Measurements from ENCODE around the gene HNRNPLL.

The HNRNPLL gene

GRCh38 chr2:38602732-38603401 is at the start of gene HNRNPLL:
Gene HNRNPLL (minus strand): TSS chr2:38602928. CDS start chr2:38602626, 302 bp downstream.
- TF ChIP-seq POLR2A (IDR thresholded peaks at IDR 0.05; ENCODE audit: extremely low read depth, insufficient read length): peak; percentile 47
- TF ChIP-seq MYC (IDR thresholded peaks at IDR 0.05; ENCODE audit: low read depth, low read length): no peak
- TF ChIP-seq, protein P1, sequence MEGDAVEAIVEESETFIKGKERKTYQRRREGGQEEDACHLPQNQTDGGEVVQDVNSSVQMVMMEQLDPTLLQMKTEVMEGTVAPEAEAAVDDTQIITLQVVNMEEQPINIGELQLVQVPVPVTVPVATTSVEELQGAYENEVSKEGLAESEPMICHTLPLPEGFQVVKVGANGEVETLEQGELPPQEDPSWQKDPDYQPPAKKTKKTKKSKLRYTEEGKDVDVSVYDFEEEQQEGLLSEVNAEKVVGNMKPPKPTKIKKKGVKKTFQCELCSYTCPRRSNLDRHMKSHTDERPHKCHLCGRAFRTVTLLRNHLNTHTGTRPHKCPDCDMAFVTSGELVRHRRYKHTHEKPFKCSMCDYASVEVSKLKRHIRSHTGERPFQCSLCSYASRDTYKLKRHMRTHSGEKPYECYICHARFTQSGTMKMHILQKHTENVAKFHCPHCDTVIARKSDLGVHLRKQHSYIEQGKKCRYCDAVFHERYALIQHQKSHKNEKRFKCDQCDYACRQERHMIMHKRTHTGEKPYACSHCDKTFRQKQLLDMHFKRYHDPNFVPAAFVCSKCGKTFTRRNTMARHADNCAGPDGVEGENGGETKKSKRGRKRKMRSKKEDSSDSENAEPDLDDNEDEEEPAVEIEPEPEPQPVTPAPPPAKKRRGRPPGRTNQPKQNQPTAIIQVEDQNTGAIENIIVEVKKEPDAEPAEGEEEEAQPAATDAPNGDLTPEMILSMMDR (IDR thresholded peaks at IDR 0.05; ENCODE audit: low read depth, low read length): peak; percentile 21
- peak; percentile 99 for DNase-seq (ENCODE audit: low read depth)
- peak within 1 kb of the TSS; percentile 70 for H3K4me3 ChIP-seq (ENCODE audit: low read depth, low read length)

GRCh38 chr2:38650717-38651116 is 48.0 kb upstream of the HNRNPLL start:
- TF ChIP-seq POLR2A (IDR thresholded peaks at IDR 0.05; ENCODE audit: extremely low read depth, insufficient read length) (no peak), MAX (IDR thresholded peaks at IDR 0.05; ENCODE audit: low read depth, low read length) (no peak)
- TF ChIP-seq, protein P1 (IDR thresholded peaks at IDR 0.05; ENCODE audit: low read depth, low read length): no peak
- H3K4me3 ChIP-seq (ENCODE audit: low read depth, low read length): no peak overlapping the region
- DNase-seq (ENCODE audit: low read depth): no peak

GRCh38 chr2:38650012-38650411 is 47.3 kb upstream of the HNRNPLL start:
- TF ChIP-seq, protein P1 (IDR thresholded peaks at IDR 0.05; ENCODE audit: low read depth, low read length): no peak
- no peak for TF ChIP-seq POLR2A (IDR thresholded peaks at IDR 0.05; ENCODE audit: extremely low read depth, insufficient read length)
- TF ChIP-seq MYC (IDR thresholded peaks at IDR 0.05; ENCODE audit: low read depth, low read length): no peak
- no peak for TF ChIP-seq MAX (IDR thresholded peaks at IDR 0.05; ENCODE audit: low read depth, low read length)
- DNase-seq (ENCODE audit: low read depth): no peak
- H3K4me3 ChIP-seq (ENCODE audit: low read depth, low read length): no peak overlapping the region

DNA sequence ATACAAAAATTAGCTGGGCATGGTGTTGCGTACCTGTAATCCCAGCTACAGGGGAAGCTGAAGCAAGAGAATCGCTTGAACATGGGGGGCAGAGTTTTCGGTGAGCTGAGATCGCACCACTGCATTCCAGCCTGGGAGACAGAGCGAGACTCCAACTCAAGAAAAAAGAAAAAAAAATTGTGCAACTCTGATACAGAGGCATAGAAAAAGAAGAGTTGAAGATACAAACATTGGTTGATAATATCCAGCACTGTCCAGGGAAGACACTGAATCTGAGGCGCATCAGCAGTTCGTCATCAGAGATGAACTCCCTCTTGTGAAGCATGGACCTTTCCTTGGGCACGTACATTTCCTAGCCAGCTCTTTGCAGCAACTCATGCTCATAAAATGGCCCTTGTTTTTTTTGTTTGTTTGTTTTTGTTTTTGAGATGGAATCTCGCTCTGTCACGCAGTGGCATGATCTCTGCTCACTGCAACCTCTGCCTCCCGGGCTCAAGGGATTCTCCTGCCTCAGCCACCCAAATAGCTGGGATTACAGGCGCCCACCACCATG is 46.5 kb upstream of the HNRNPLL start:
- TF ChIP-seq, protein P1 (IDR thresholded peaks at IDR 0.05; ENCODE audit: low read depth, low read length): no peak
- no peak for DNase-seq (ENCODE audit: low read depth)
- H3K4me3 ChIP-seq (ENCODE audit: low read depth, low read length): no peak overlapping the region

DNA sequence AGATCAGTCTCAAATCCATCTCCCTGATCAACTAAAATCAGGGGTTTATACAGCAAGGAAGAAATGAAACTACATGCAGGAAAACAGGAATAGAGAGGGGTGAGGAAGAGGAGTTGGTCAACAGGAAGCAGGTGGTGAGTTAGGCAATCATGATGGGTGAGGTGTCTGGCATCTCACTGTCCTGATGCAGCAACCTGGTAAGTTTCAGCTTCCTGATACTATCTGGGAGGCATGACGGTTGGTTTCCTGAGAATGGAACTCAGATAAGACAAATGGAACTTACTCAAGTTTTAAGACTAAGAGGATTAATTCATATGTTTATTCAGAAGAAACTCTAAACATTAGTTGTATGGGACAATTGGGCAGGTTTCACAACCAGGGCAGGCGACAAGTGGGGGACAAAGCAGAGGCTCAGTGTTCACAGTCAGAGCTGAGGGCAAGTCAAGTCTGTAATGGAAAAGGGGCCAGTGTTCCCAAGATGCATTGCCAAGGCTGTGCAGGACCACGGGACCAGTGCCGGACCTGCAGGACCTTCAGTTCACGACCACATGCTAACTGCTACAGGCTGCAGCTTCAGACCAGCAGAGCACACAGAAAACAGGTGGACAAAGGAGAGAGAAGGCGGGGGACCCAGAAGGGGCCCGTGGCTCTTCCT is 45.5 kb upstream of the HNRNPLL start:
- peak; percentile 87 for DNase-seq (ENCODE audit: low read depth)
- H3K4me3 ChIP-seq (ENCODE audit: low read depth, low read length): no peak overlapping the region
- TF ChIP-seq MAX (IDR thresholded peaks at IDR 0.05; ENCODE audit: low read depth, low read length): no peak
- no peak for TF ChIP-seq MYC (IDR thresholded peaks at IDR 0.05; ENCODE audit: low read depth, low read length)
- TF ChIP-seq, protein P1 (IDR thresholded peaks at IDR 0.05; ENCODE audit: low read depth, low read length): no peak
- TF ChIP-seq POLR2A (IDR thresholded peaks at IDR 0.05; ENCODE audit: extremely low read depth, insufficient read length): no peak

All from NB4 (cell line).